Activated CD4-positive, alpha-beta memory T cell treated with anti-CD3 and anti-CD28 coated beads for 36 hours (primary cell): Measurements from ENCODE around the gene TRIML2. TPM values are rescaled to one million over a fixed set of nuclear protein-coding genes. Genes with fewer than 3 reads are reported as not detected.

Experiments
- CTCF ChIA-PET: fragments of 350-600 bp; sonication (Branson Sonifier 250); formaldehyde crosslinking; loops from one replicate; lab custom pipeline; 2021; ENCODE audit warnings: antibody characterized with exemption, inconsistent platforms; lab: Charles Lee
- POLR2A ChIA-PET: fragments of 350-600 bp; sonication (Branson Sonifier 250); formaldehyde crosslinking; loops from one replicate; lab custom pipeline; 2021; ENCODE audit warnings: antibody characterized with exemption; lab: Charles Lee
- DNase-seq: peaks from one replicate; pipeline ENCODE4 v3.0.0-alpha.2; 2020
- H3K27ac Mint-ChIP-seq: one replicate; pipeline ENCODE4 v1.8.0; 2021; ENCODE audit warnings: mixed read lengths
- H3K27me3 Mint-ChIP-seq: one replicate; pipeline ENCODE4 v1.8.0; 2021; ENCODE audit warnings: mixed read lengths
- H3K36me3 Mint-ChIP-seq: one replicate; pipeline ENCODE4 v1.8.0; 2021; ENCODE audit warnings: mixed read lengths
- H3K4me1 Mint-ChIP-seq: one replicate; pipeline ENCODE4 v1.8.0; 2021; ENCODE audit warnings: low read depth, mixed read lengths
- H3K4me3 Mint-ChIP-seq: one replicate; pipeline ENCODE4 v1.8.0; 2021; ENCODE audit warnings: mild to moderate bottlenecking, mixed read lengths
- H3K9me3 Mint-ChIP-seq: one replicate; pipeline ENCODE4 v1.8.0; 2021; ENCODE audit warnings: mixed read lengths
- intact Hi-C: fragments of 100-400 bp; cut with micrococcal nuclease; formaldehyde crosslinking; loops from one replicate; pipeline ENCODE4 v1.15.1; 2023
- total RNA-seq, 2 experiments: library from RNA; stranded (reverse); gene quantifications; one replicate each; pipeline ENCODE4 v1.2.3, GENCODE V29; 2021

Gene TRIML2
- total RNA-seq, 2 experiments from 2014 or later = not detected

- H3K4me1 Mint-ChIP-seq = no peaks in the 10 kb centered on the region
- POLR2A ChIA-PET = no interaction called here
- no peaks in the 10 kb centered on the region for H3K27me3 Mint-ChIP-seq
- CTCF ChIA-PET = no interaction called here
- intact Hi-C loops = no loop called here
- no peak overlapping the region for H3K27ac Mint-ChIP-seq
- H3K4me3 Mint-ChIP-seq = no peak overlapping the region
- H3K36me3 Mint-ChIP-seq = no peaks in the 10 kb centered on the region
- H3K9me3 Mint-ChIP-seq = peaks cover 10% of the 10 kb centered on the region
- no peak for DNase-seq
Measured at GRCh38 chr4:188130355-188130754, 21.0 kb upstream of the TRIML2 start.

- no peaks in the 10 kb centered on the region for H3K27me3 Mint-ChIP-seq
- intact Hi-C loops = no loop called here
- DNase-seq = no peak
- no peak overlapping the region for H3K27ac Mint-ChIP-seq
- H3K9me3 Mint-ChIP-seq = peaks cover 7% of the 10 kb centered on the region
- CTCF ChIA-PET = no interaction called here
- no peaks in the 10 kb centered on the region for H3K4me1 Mint-ChIP-seq
- no peaks in the 10 kb centered on the region for H3K36me3 Mint-ChIP-seq
- no peak overlapping the region for H3K4me3 Mint-ChIP-seq
- POLR2A ChIA-PET = no interaction called here
Measured at GRCh38 chr4:188127214-188127874, 17.9 kb upstream of the TRIML2 start.

- peaks cover 6% of the 10 kb centered on the region for H3K9me3 Mint-ChIP-seq
- intact Hi-C loops = no loop called here
Measured at GRCh38 chr4:188121530-188121929, 12.1 kb upstream of the TRIML2 start.

GRCh38 chr4:188117631-188118324 is 8.4 kb upstream of the TRIML2 start:
- H3K4me3 Mint-ChIP-seq = no peak overlapping the region
- no peaks in the 10 kb centered on the region for H3K27me3 Mint-ChIP-seq
- no peaks in the 10 kb centered on the region for H3K36me3 Mint-ChIP-seq
- H3K9me3 Mint-ChIP-seq = peaks cover 10% of the 10 kb centered on the region
- ChIA-PET POLR2A (no interaction called here), CTCF (no interaction called here)
- DNase-seq = no peak
- intact Hi-C loops = no loop called here
- H3K27ac Mint-ChIP-seq = no peak overlapping the region
- no peaks in the 10 kb centered on the region for H3K4me1 Mint-ChIP-seq

More at GRCh38 chr4:188121530-188121929, 12.1 kb upstream of the TRIML2 start:
- no peaks in the 10 kb centered on the region for H3K4me1 Mint-ChIP-seq
- H3K27ac Mint-ChIP-seq = no peak overlapping the region
- no peak for DNase-seq
- H3K27me3 Mint-ChIP-seq = no peaks in the 10 kb centered on the region
- POLR2A ChIA-PET = no interaction called here
- CTCF ChIA-PET = no interaction called here
- H3K4me3 Mint-ChIP-seq = no peak overlapping the region
- no peaks in the 10 kb centered on the region for H3K36me3 Mint-ChIP-seq

GRCh38 chr4:188113156-188113555 is 3.8 kb upstream of the TRIML2 start:
- ChIA-PET POLR2A (no interaction called here), CTCF (no interaction called here)
- intact Hi-C loops = no loop called here
- H3K27me3 Mint-ChIP-seq = no peaks in the 10 kb centered on the region
- peaks cover 10% of the 10 kb centered on the region for H3K9me3 Mint-ChIP-seq
- H3K4me3 Mint-ChIP-seq = no peak overlapping the region
- H3K27ac Mint-ChIP-seq = no peak overlapping the region
- no peaks in the 10 kb centered on the region for H3K4me1 Mint-ChIP-seq
- no peaks in the 10 kb centered on the region for H3K36me3 Mint-ChIP-seq
- no peak for DNase-seq

GRCh38 chr4:188111955-188112354 is 2.6 kb upstream of the TRIML2 start:
- H3K27ac Mint-ChIP-seq = no peak overlapping the region
- DNase-seq = no peak
- H3K36me3 Mint-ChIP-seq = no peaks in the 10 kb centered on the region
- H3K9me3 Mint-ChIP-seq = peaks cover 6% of the 10 kb centered on the region
- POLR2A ChIA-PET = no interaction called here
- no peaks in the 10 kb centered on the region for H3K4me1 Mint-ChIP-seq
- H3K27me3 Mint-ChIP-seq = no peaks in the 10 kb centered on the region
- H3K4me3 Mint-ChIP-seq = no peak overlapping the region
- intact Hi-C loops = no loop called here
- CTCF ChIA-PET = interaction anchor here (0.6 kb wide), 1 partner anchor 533 kb away, joined by 3 read pairs; no protein-coding TSS in a partner anchor

GRCh38 chr4:188110741-188111471 is 1.5 kb upstream of the TRIML2 start:
- H3K4me3 Mint-ChIP-seq = no peak overlapping the region
- ChIA-PET POLR2A (no interaction called here), CTCF (no interaction called here)
- intact Hi-C loops = no loop called here
- no peaks in the 10 kb centered on the region for H3K4me1 Mint-ChIP-seq
- H3K9me3 Mint-ChIP-seq = peaks cover 4% of the 10 kb centered on the region
- H3K27ac Mint-ChIP-seq = no peak overlapping the region
- no peaks in the 10 kb centered on the region for H3K36me3 Mint-ChIP-seq
- no peaks in the 10 kb centered on the region for H3K27me3 Mint-ChIP-seq
- no peak for DNase-seq

- H3K27ac Mint-ChIP-seq = no peak overlapping the region
- H3K27me3 Mint-ChIP-seq = no peaks in the 10 kb centered on the region
- H3K9me3 Mint-ChIP-seq = peaks cover 9% of the 10 kb centered on the region
- no peak overlapping the region for H3K4me3 Mint-ChIP-seq
- no peaks in the 10 kb centered on the region for H3K4me1 Mint-ChIP-seq
- ChIA-PET CTCF (no interaction called here), POLR2A (no interaction called here)
- DNase-seq = no peak
- intact Hi-C loops = no loop called here
- no peaks in the 10 kb centered on the region for H3K36me3 Mint-ChIP-seq
Measured at GRCh38 chr4:188110036-188110435, 633 bp upstream of the TRIML2 start.

- DNase-seq = no peak
- ChIA-PET POLR2A (no interaction called here), CTCF (no interaction called here)
- intact Hi-C loops = no loop called here
- H3K27ac Mint-ChIP-seq = no peak overlapping the region
- H3K4me1 Mint-ChIP-seq = no peaks in the 10 kb centered on the region
- H3K27me3 Mint-ChIP-seq = no peaks in the 10 kb centered on the region
- H3K36me3 Mint-ChIP-seq = no peaks in the 10 kb centered on the region
- H3K4me3 Mint-ChIP-seq = no peak overlapping the region
- H3K9me3 Mint-ChIP-seq = peaks cover 10% of the 10 kb centered on the region
Measured at GRCh38 chr4:188107931-188108843, 1.2 kb downstream of the TRIML2 start.

- Mint-ChIP-seq H3K27ac (no peak overlapping the region), H3K4me1 (no peaks in the 10 kb centered on the region), H3K27me3 (no peaks in the 10 kb centered on the region), H3K36me3 (no peaks in the 10 kb centered on the region), H3K9me3 (peaks cover 13% of the 10 kb centered on the region), H3K4me3 (no peak overlapping the region)
- DNase-seq = no peak
- CTCF ChIA-PET = no interaction called here
- intact Hi-C loops = no loop called here
- POLR2A ChIA-PET = no interaction called here
Measured at GRCh38 chr4:188106454-188106853, 2.9 kb downstream of the TRIML2 start.

GRCh38 chr4:188092824-188093223 is 16.6 kb downstream of the TRIML2 start:
- Mint-ChIP-seq H3K27me3 (no peaks in the 10 kb centered on the region), H3K9me3 (peaks cover 20% of the 10 kb centered on the region), H3K36me3 (no peaks in the 10 kb centered on the region), H3K27ac (no peak overlapping the region), H3K4me1 (no peaks in the 10 kb centered on the region), H3K4me3 (no peak overlapping the region)
- no peak for DNase-seq
- POLR2A ChIA-PET = no interaction called here
- CTCF ChIA-PET = no interaction called here
- intact Hi-C loops = no loop called here

GRCh38 chr4:188086858-188087257 is 22.5 kb downstream of the TRIML2 start:
- H3K36me3 Mint-ChIP-seq = no peaks in the 10 kb centered on the region
- H3K9me3 Mint-ChIP-seq = peaks cover 24% of the 10 kb centered on the region
- H3K4me3 Mint-ChIP-seq = no peak overlapping the region
- ChIA-PET CTCF (no interaction called here), POLR2A (no interaction called here)
- DNase-seq = no peak
- H3K27ac Mint-ChIP-seq = no peak overlapping the region
- H3K4me1 Mint-ChIP-seq = no peaks in the 10 kb centered on the region
- intact Hi-C loops = no loop called here
- H3K27me3 Mint-ChIP-seq = no peaks in the 10 kb centered on the region
